GM23248 (cell line): ENCODE data around the gene ZNF148. TPM values are rescaled to one million over a fixed set of nuclear protein-coding genes. Genes with fewer than 3 reads are reported as not detected.

Experiments
- DNase-seq: peaks from one replicate; pipeline ENCODE4 v3.0.0-alpha.2; 2015
- H2AFZ ChIP-seq: fragments of 200-600 bp; sonication (generic); 2 replicates; pipeline ENCODE4 v1.6.1; 2016; ENCODE audit warnings: antibody characterized with exemption
- H3F3A ChIP-seq: fragments of 200-600 bp; sonication (generic); 2 replicates; pipeline ENCODE4 v1.6.1; 2016; ENCODE audit warnings: mild to moderate bottlenecking, antibody characterized with exemption, mixed run types; ENCODE audit not compliant: insufficient read depth
- H3K27ac ChIP-seq: fragments of 200-600 bp; sonication (generic); 2 replicates; pipeline ENCODE4 v1.5.1; 2016; ENCODE audit warnings: mild to moderate bottlenecking
- H3K27me3 ChIP-seq: fragments of 200-600 bp; sonication (generic); replicated peaks from 2 replicates; pipeline ENCODE4 v1.6.1; 2016; ENCODE audit warnings: mild to moderate bottlenecking; ENCODE audit not compliant: insufficient read depth
- H3K36me3 ChIP-seq: fragments of 200-600 bp; sonication (generic); 2 replicates; pipeline ENCODE4 v1.6.1; 2016; ENCODE audit warnings: low read depth, mild to moderate bottlenecking
- H3K4me1 ChIP-seq: fragments of 200-600 bp; sonication (generic); 2 replicates; pipeline ENCODE4 v1.6.1; 2016; ENCODE audit warnings: mild to moderate bottlenecking; ENCODE audit not compliant: insufficient read depth
- H3K4me2 ChIP-seq: fragments of 200-600 bp; sonication (generic); one replicate; pipeline ENCODE4 v1.6.1; 2016; ENCODE audit warnings: mild to moderate bottlenecking; ENCODE audit not compliant: unreplicated experiment
- H3K4me3 ChIP-seq: fragments of 200-600 bp; sonication (generic); 2 replicates; pipeline ENCODE4 v1.5.1; 2016; ENCODE audit warnings: mild to moderate bottlenecking
- H3K79me2 ChIP-seq: fragments of 200-600 bp; sonication (generic); 2 replicates; pipeline ENCODE4 v1.6.1; 2016; ENCODE audit warnings: mild to moderate bottlenecking; ENCODE audit not compliant: insufficient read depth
- H3K9ac ChIP-seq: fragments of 200-600 bp; sonication (generic); 2 replicates; pipeline ENCODE4 v1.6.1; 2016; ENCODE audit warnings: mild to moderate bottlenecking
- H3K9me2 ChIP-seq: fragments of 200-600 bp; sonication (generic); 2 replicates; pipeline ENCODE4 v1.6.1; 2016; ENCODE audit warnings: mixed run types, mild to moderate bottlenecking, moderate library complexity; ENCODE audit not compliant: insufficient read depth
- H3K9me3 ChIP-seq: fragments of 200-600 bp; sonication (generic); one replicate; pipeline ENCODE4 v1.6.1; 2017; ENCODE audit warnings: low read depth
- H4K20me1 ChIP-seq: fragments of 200-600 bp; sonication (generic); 2 replicates; pipeline ENCODE4 v1.6.0; 2016; ENCODE audit not compliant: insufficient read depth
- EZH2 ChIP-seq: fragments of 200-600 bp; sonication (generic); IDR thresholded peaks from 2 replicates; pipeline ENCODE4 v1.6.1; 2018; ENCODE audit warnings: antibody characterized with exemption, mild to moderate bottlenecking; ENCODE audit not compliant: insufficient read depth, poor library complexity, severe bottlenecking
- EZH2phosphoT487 ChIP-seq: fragments of 200-600 bp; sonication (generic); IDR thresholded peaks from 2 replicates; pipeline ENCODE4 v1.6.1; 2018; ENCODE audit warnings: antibody characterized with exemption, moderate library complexity, mild to moderate bottlenecking, low read depth; ENCODE audit not compliant: insufficient read depth
- WGBS, 2 experiments: methylation state at CpG; one replicate each; pipeline ENCODE4 v1.1.6; 2015 to 2017; ENCODE audit warnings: low lambda C conversion rate in 2 of 2, low coverage in 1 of 2; ENCODE audit errors: missing lambda C conversion rate in 2 of 2; 5-methylcytosine and 5-hydroxymethylcytosine counted together
- in situ Hi-C: fragments of 300-500 bp; cut with MboI; formaldehyde crosslinking; loops from 2 replicates; pipeline ENCODE4 v1.15.0; 2020
- polyA plus RNA-seq: library from polyadenylated mRNA; unstranded; fragments of >200 nt; fragmentation: Nextera tagmentation; extraction: Ambion mirVana; gene quantifications from 2 replicates; pipeline ENCODE4 v1.2.1, GENCODE V29; 2016
- total RNA-seq: library from RNA; depleted of rRNA; stranded (reverse); fragments of >200 nt; shearing (Covaris generic); gene quantifications from 2 replicates; pipeline ENCODE4 v1.2.3, GENCODE V29; 2014

Gene ZNF148
- total and polyA plus RNA-seq, 2 experiments from 2014 or later, result 33.1 to 50.3 TPM

- Histone ChIP-seq H3K79me2 (no peaks in the 10 kb centered on the region), H3K4me2 (no peak overlapping the region), H3K9me2 (no peaks in the 10 kb centered on the region)
Measured at GRCh38 chr3:125194849-125195601, 180.1 kb downstream of the ZNF148 start.

GRCh38 chr3:125194061-125194848, 180.9 kb downstream of the ZNF148 start:
- TF ChIP-seq EZH2phosphoT487 (no peak), EZH2 (no peak)
- H3K27ac ChIP-seq, result no peak overlapping the region
- H3F3A ChIP-seq, result no peaks in the 10 kb centered on the region
- no peaks in the 10 kb centered on the region for H3K9me2 ChIP-seq
- H3K9me3 ChIP-seq, result no peaks in the 10 kb centered on the region
- no peaks in the 10 kb centered on the region for H3K36me3 ChIP-seq
- no peaks in the 10 kb centered on the region for H3K79me2 ChIP-seq
- no peak overlapping the region for H3K9ac ChIP-seq
- WGBS, 2 experiments, result 90 to 95% methylated on average over 7 of the region's 7 CpGs
- DNase-seq, result peak; percentile 41
- H3K4me1 ChIP-seq, result 0 out of 2 replicates have a peak, but pooled peaks cover 5% of the 10 kb centered on the region
- no peak overlapping the region for H2AFZ ChIP-seq
- no peaks in the 10 kb centered on the region for H4K20me1 ChIP-seq
- no peaks in the 10 kb centered on the region for H3K27me3 ChIP-seq
- in situ Hi-C loops, result no loop called here
- no peak overlapping the region for H3K4me2 ChIP-seq
- no peak overlapping the region for H3K4me3 ChIP-seq

More at GRCh38 chr3:125194849-125195601, 180.1 kb downstream of the ZNF148 start:
- Histone ChIP-seq H3K9ac (no peak overlapping the region), H2AFZ (no peak overlapping the region), H3F3A (no peaks in the 10 kb centered on the region), H3K36me3 (no peaks in the 10 kb centered on the region), H4K20me1 (no peaks in the 10 kb centered on the region), H3K4me1 (0 out of 2 replicates have a peak, but pooled peaks cover 5% of the 10 kb centered on the region), H3K9me3 (no peaks in the 10 kb centered on the region), H3K4me3 (no peak overlapping the region), H3K27ac (no peak overlapping the region), H3K27me3 (no peaks in the 10 kb centered on the region)
- in situ Hi-C loops, result no loop called here
- WGBS, 2 experiments, result 74 to 76% methylated on average over 5 of the region's 5 CpGs
- peak; percentile 48 for DNase-seq
- TF ChIP-seq EZH2phosphoT487 (no peak), EZH2 (no peak)

DNA sequence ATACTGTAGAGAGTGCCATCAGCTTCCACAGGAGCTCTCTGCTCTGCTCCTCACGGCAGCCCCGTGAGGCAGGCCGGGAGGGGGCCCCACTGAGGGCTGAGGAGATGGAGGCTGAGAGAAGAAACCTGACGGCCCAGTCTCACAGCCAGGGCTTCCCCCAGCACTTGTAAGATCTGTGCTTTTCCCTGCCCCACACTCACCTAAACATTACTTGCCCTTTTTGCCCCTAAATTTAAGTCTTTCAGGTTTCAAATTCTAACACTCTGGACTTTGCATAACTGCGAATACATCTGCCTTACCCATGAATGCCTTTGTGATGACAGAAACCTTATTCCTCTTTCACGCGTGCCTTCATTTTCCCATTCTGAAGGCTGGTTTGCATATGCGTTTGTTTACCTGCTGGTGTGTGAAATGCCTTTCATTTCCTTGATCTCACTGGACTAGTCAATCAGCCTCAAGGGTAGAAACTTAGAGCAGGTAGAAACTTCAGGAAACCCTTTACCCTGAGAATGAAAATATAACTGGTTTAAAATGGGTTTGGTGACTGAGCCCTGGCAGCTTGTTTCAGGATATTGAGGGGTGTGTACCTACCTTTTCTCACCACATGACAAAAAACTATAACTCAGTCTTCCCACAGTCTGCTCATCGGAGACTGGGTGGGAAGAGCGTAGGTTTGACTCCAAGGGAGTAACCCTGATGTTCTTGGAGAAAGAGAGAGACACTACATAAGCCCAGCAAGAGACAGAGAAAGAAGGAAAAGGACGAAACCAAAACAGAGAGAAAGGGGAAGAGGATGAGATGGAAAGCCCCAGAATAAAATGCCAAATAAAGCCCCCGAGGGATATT, 182.7 kb downstream of the ZNF148 start:
- no peak for TF ChIP-seq EZH2phosphoT487
- Histone ChIP-seq H3K27ac (no peak overlapping the region), H4K20me1 (no peaks in the 10 kb centered on the region), H3K4me1 (0 out of 2 replicates have a peak, but pooled peaks cover 5% of the 10 kb centered on the region), H3K36me3 (no peaks in the 10 kb centered on the region), H3K4me2 (no peak overlapping the region), H2AFZ (no peak overlapping the region), H3K79me2 (no peaks in the 10 kb centered on the region), H3K4me3 (no peak overlapping the region), H3K9ac (no peak overlapping the region), H3K9me3 (no peaks in the 10 kb centered on the region), H3K9me2 (no peaks in the 10 kb centered on the region), H3K27me3 (no peaks in the 10 kb centered on the region), H3F3A (no peaks in the 10 kb centered on the region)
- DNase-seq, result no peak
- in situ Hi-C loops, result no loop called here
- WGBS, 2 experiments, result 92 to 93% methylated on average over 12 of the region's 12 CpGs

GRCh38 chr3:125191730-125192129, 183.4 kb downstream of the ZNF148 start:
- H3K9me2 ChIP-seq, result no peaks in the 10 kb centered on the region
- no peaks in the 10 kb centered on the region for H3K79me2 ChIP-seq
- 0 out of 2 replicates have a peak, but pooled peaks cover 5% of the 10 kb centered on the region for H3K4me1 ChIP-seq
- H3K36me3 ChIP-seq, result no peaks in the 10 kb centered on the region
- H2AFZ ChIP-seq, result no peak overlapping the region
- no peak overlapping the region for H3K27ac ChIP-seq
- TF ChIP-seq EZH2, result no peak
- H3K9me3 ChIP-seq, result no peaks in the 10 kb centered on the region
- H3K4me3 ChIP-seq, result no peak overlapping the region
- H3K4me2 ChIP-seq, result no peak overlapping the region
- in situ Hi-C loops, result no loop called here
- no peaks in the 10 kb centered on the region for H3F3A ChIP-seq
- 88 to 92% methylated on average over 7 of the region's 7 CpGs for WGBS, 2 experiments
- DNase-seq, result no peak
- H3K9ac ChIP-seq, result no peak overlapping the region
- H4K20me1 ChIP-seq, result no peaks in the 10 kb centered on the region
- no peaks in the 10 kb centered on the region for H3K27me3 ChIP-seq
